Endothelial cell of umbilical vein (primary cell): ENCODE data around the gene SGSM1. TPM values are rescaled to one million over a fixed set of nuclear protein-coding genes. Genes with fewer than 3 reads are reported as not detected.

Source experiments
- BruUV-seq: library from RNA; stranded (reverse); fragments of 400-500 nt; replicated peaks from 2 replicates; lab custom pipeline; 2021; lab: Mats Ljungman, UMichigan
- CTCF ChIA-PET: fragments of 300-600, 350-600 bp; sonication (Branson Sonifier 250); formaldehyde crosslinking; loops from one replicate; lab custom pipeline; 2021; ENCODE audit warnings: antibody characterized with exemption, inconsistent platforms; lab: Charles Lee
- POLR2A ChIA-PET: fragments of 300-600, 350-600 bp; sonication (Branson Sonifier 250); formaldehyde crosslinking; loops from one replicate; lab custom pipeline; 2021; ENCODE audit warnings: antibody characterized with exemption, inconsistent platforms; lab: Charles Lee
- DNase-seq: peaks from one replicate; pipeline ENCODE4 v3.0.0-alpha.2; 2011; ENCODE audit warnings: low read depth, low spot score
- FAIRE-seq: peaks from 2 replicates; lab custom pipeline; 2011; peaks lifted over from hg19 to GRCh38; lab: Jason Lieb, UNC
- H2AFZ ChIP-seq: 2 replicates; pipeline ENCODE4 v1.6.0; 2012; ENCODE audit warnings: low read depth, low read length, control low read depth, inconsistent platforms
- H3K27ac ChIP-seq: 2 replicates; pipeline ENCODE4 v1.5.1; 2011; ENCODE audit warnings: low read depth, mild to moderate bottlenecking, control low read depth, low read length, moderate library complexity; ENCODE audit not compliant: insufficient read depth
- H3K27me3 ChIP-seq, 2 experiments: 2 replicates each; pipeline versions ENCODE4 v1.6.0 to v1.6.1; 2011; ENCODE audit warnings: low read length in 2 of 2, mixed read lengths in 1 of 2; ENCODE audit not compliant: control insufficient read depth in 2 of 2, insufficient read depth in 2 of 2
- H3K36me3 ChIP-seq, 2 experiments: 2 replicates in 1 of 2; 3 replicates in 1 of 2; pipeline ENCODE4 v1.5.1; 2011; ENCODE audit warnings: low read length in 2 of 2, mild to moderate bottlenecking in 1 of 2, moderate library complexity in 1 of 2; ENCODE audit not compliant: control insufficient read depth in 2 of 2, insufficient read depth in 2 of 2; ENCODE audit errors: extremely low read depth in 1 of 2
- H3K4me1 ChIP-seq: 3 replicates; pipeline ENCODE4 v1.5.1; 2011; ENCODE audit warnings: mild to moderate bottlenecking, low read length; ENCODE audit not compliant: control insufficient read depth, insufficient read depth; ENCODE audit errors: extremely low read depth
- H3K4me2 ChIP-seq: 2 replicates; pipeline ENCODE4 v1.6.1; 2011; ENCODE audit warnings: low read length, control low read depth, mixed read lengths; ENCODE audit not compliant: insufficient read depth
- H3K4me3 ChIP-seq, 3 experiments: fragments of 200-600 bp in 1 of 3; sonication (generic), shearing (Covaris generic) in 1 of 3; replicated peaks in 1 of 3; 2 replicates each; pipeline ENCODE4 v1.5.1; 2011 to 2016; ENCODE audit warnings: control low read depth in 3 of 3, low read length in 3 of 3, mild to moderate bottlenecking in 2 of 3, inconsistent platforms in 1 of 3, low read depth in 1 of 3, moderate library complexity in 1 of 3; ENCODE audit not compliant: insufficient read depth in 1 of 3
- H3K79me2 ChIP-seq: 2 replicates; pipeline ENCODE4 v1.6.0; 2012; ENCODE audit warnings: low read length, inconsistent platforms; ENCODE audit not compliant: control insufficient read depth, insufficient read depth
- H3K9ac ChIP-seq: replicated peaks from 2 replicates; pipeline ENCODE3; 2011; ENCODE audit warnings: low read length, control low read depth; ENCODE audit not compliant: insufficient read depth; ENCODE audit errors: extremely low read depth
- H3K9me1 ChIP-seq: replicated peaks from 3 replicates; pipeline ENCODE4 v1.6.0; 2011; ENCODE audit warnings: mild to moderate bottlenecking, low read length; ENCODE audit not compliant: control insufficient read depth, insufficient read depth; ENCODE audit errors: extremely low read depth
- H3K9me3 ChIP-seq: replicated peaks from 2 replicates; pipeline ENCODE4 v1.5.1; 2012; ENCODE audit warnings: low read length, inconsistent platforms; ENCODE audit not compliant: control insufficient read depth, insufficient read depth
- H4K20me1 ChIP-seq: replicated peaks from 2 replicates; pipeline ENCODE3; 2011; ENCODE audit warnings: mild to moderate bottlenecking, low read length; ENCODE audit not compliant: control insufficient read depth, insufficient read depth; ENCODE audit errors: extremely low read depth
- CTCF ChIP-seq, 2 donors: IDR thresholded peaks; 1 replicate in 1 of 2; 2 replicates in 1 of 2; pipeline ENCODE4 v1.5.1; 2011; ENCODE audit warnings: low read length in 2 of 2, mild to moderate bottlenecking in 2 of 2, moderate library complexity in 2 of 2, control low read depth in 1 of 2, inconsistent platforms in 1 of 2, low read depth in 1 of 2; ENCODE audit not compliant: insufficient read depth in 1 of 2; ENCODE audit errors: extremely low read depth in 1 of 2
- EZH2 ChIP-seq: IDR thresholded peaks from 2 replicates; pipeline ENCODE4 v1.6.1; 2012; ENCODE audit warnings: borderline replicate concordance, low read depth, mild to moderate bottlenecking, moderate library complexity, low read length, inconsistent platforms; ENCODE audit not compliant: severe bottlenecking
- FOS ChIP-seq: IDR thresholded peaks from 2 replicates; pipeline ENCODE4 v1.6.1; 2011; ENCODE audit warnings: mild to moderate bottlenecking, low read length, moderate library complexity, borderline replicate concordance; ENCODE audit not compliant: insufficient read depth
- GATA2 ChIP-seq: IDR thresholded peaks from 2 replicates; pipeline ENCODE4 v1.7.0; 2011; ENCODE audit warnings: low read depth, mild to moderate bottlenecking, moderate library complexity, mixed read lengths, low read length; ENCODE audit not compliant: insufficient read length, insufficient read depth
- JUN ChIP-seq: IDR thresholded peaks from 2 replicates; pipeline ENCODE4 v1.6.1; 2011; ENCODE audit warnings: borderline replicate concordance, low read depth; ENCODE audit not compliant: insufficient read length, insufficient read depth
- MAX ChIP-seq: IDR thresholded peaks from 2 replicates; pipeline ENCODE4 v1.6.1; 2011; ENCODE audit not compliant: insufficient read depth, insufficient read length
- MYC ChIP-seq: IDR thresholded peaks from one replicate; pipeline ENCODE4 v1.6.1; 2011; ENCODE audit warnings: mild to moderate bottlenecking, low read depth, low read length
- POLR2A ChIP-seq: IDR thresholded peaks from 2 replicates; pipeline ENCODE4 v1.6.1; 2012; ENCODE audit warnings: low read depth, mild to moderate bottlenecking, control low read depth, low read length
- POLR2AphosphoS5 ChIP-seq: IDR thresholded peaks from 2 replicates; pipeline ENCODE4 v1.6.1; 2012; ENCODE audit warnings: low read depth, mild to moderate bottlenecking, control low read depth, low read length, moderate library complexity; ENCODE audit not compliant: insufficient read depth
- dilution Hi-C: fragments of 300-500 bp; cut with MboI; formaldehyde crosslinking; loops from one replicate; pipeline ENCODE4 v1.15.0; 2019; ENCODE audit warnings: low sequenced_read_pairs; ENCODE audit not compliant: extremely low pct_ligation_motif_present
- intact Hi-C: fragments of 100-400 bp; cut with micrococcal nuclease; formaldehyde crosslinking; loops from one replicate; pipeline ENCODE4 v1.10.0; 2022
- polyA plus RNA-seq, 4 experiments: library from polyadenylated mRNA; depleted of rRNA in 3 of 4; stranded (reverse) in 3 of 4; unstranded in 1 of 4; fragments of >200 nt; gene quantifications; 2 replicates each; pipeline versions ENCODE4 v1.2.1 to v1.2.3, GENCODE V29; 2011 to 2012; ENCODE audit warnings: missing spikeins in 1 of 4
- total RNA-seq: library from RNA; stranded (reverse); gene quantifications from 2 replicates; pipeline ENCODE4 v1.2.3, GENCODE V29; 2021

SGSM1 gene
- total and polyA plus RNA-seq, 2 donors (not counting 3 experiments of a cell fraction or from before 2014, with no cell fraction given) = 0.10 to 1.1 TPM

GRCh38 chr22:24803064-24803542, 2.9 kb upstream of the SGSM1 start:
- Histone ChIP-seq H3K9me1 (no peaks in the 10 kb centered on the region), H2AFZ (no peak overlapping the region), H3K9ac (no peak overlapping the region), H3K27me3 (peaks cover 0 to 2% of the 10 kb centered on the region in 2 experiments), H3K4me3 (no peak overlapping the region), H3K36me3 (no peaks in the 10 kb centered on the region), H3K27ac (no peak overlapping the region), H3K4me2 (no peak overlapping the region), H4K20me1 (no peaks in the 10 kb centered on the region), H3K4me1 (peaks cover 2% of the 10 kb centered on the region), H3K9me3 (no peaks in the 10 kb centered on the region), H3K79me2 (no peaks in the 10 kb centered on the region)
- dilution Hi-C loops = no loop called here
- DNase-seq (peak; percentile 38), FAIRE-seq (peak; percentile 92)
- no TSS peak for BruUV-seq
- TF ChIP-seq POLR2A (no peak), CTCF (IDR thresholded peaks at IDR 0.05; ENCODE audit: extremely low read depth in 1 of 2, insufficient read depth in 1 of 2, low read depth in 1 of 2, low read length in 2 of 2) (peak; percentile 80 to 91), MYC (no peak)
- intact Hi-C loops = loop anchor here (5.0 kb wide), 1 partner anchor 36 kb away; no protein-coding TSS in a partner anchor
- ChIA-PET CTCF (interaction anchor here (0.5 to 4.0 kb wide), 36 partner anchors 9 to 270 kb away, joined by 3 to 66 read pairs (median 4); no protein-coding TSS in a partner anchor), POLR2A (no interaction called here)

GRCh38 chr22:24806663-24807001, 621 bp downstream of the SGSM1 start:
- FAIRE-seq = no peak
- H3K4me2 ChIP-seq = no peak overlapping the region
- H3K27ac ChIP-seq = no peak overlapping the region

More at GRCh38 chr22:24806663-24807001, 621 bp downstream of the SGSM1 start:
- intact Hi-C loops = no loop called here
- Histone ChIP-seq H3K9me3 (no peaks in the 10 kb centered on the region), H2AFZ (no peak overlapping the region), H4K20me1 (no peaks in the 10 kb centered on the region), H3K4me3 (peak overlapping the region in 1 of 3 experiments; percentile 43), H3K27me3 (peaks cover 0 to 4% of the 10 kb centered on the region in 2 experiments), H3K79me2 (no peaks in the 10 kb centered on the region), H3K9ac (no peak overlapping the region), H3K4me1 (peaks cover 2% of the 10 kb centered on the region), H3K36me3 (no peaks in the 10 kb centered on the region), H3K9me1 (no peaks in the 10 kb centered on the region)
- no TSS peak for BruUV-seq
- ChIA-PET CTCF (interaction anchor here (0.6 to 1.5 kb wide), 6 partner anchors 11 to 83 kb away, joined by 3 to 7 read pairs (median 3); no protein-coding TSS in a partner anchor), POLR2A (no interaction called here)
- dilution Hi-C loops = no loop called here
- TF ChIP-seq POLR2A = no peak
- no peak for TF ChIP-seq EZH2
- TF ChIP-seq POLR2AphosphoS5 = no peak
- no peak for TF ChIP-seq MYC
- TF ChIP-seq GATA2 = no peak
- TF ChIP-seq JUN = no peak
- no peak for TF ChIP-seq CTCF (IDR thresholded peaks at IDR 0.05; ENCODE audit: extremely low read depth in 1 of 2, insufficient read depth in 1 of 2, low read depth in 1 of 2, low read length in 2 of 2)
- no peak for TF ChIP-seq MAX
- TF ChIP-seq FOS = no peak
- no peak for DNase-seq
